Measurements from ENCODE around the gene NTSR2.
A peak's percentile ranks its signal among the peaks of the same experiment; 100 is the strongest.

NTSR2 gene

DNA sequence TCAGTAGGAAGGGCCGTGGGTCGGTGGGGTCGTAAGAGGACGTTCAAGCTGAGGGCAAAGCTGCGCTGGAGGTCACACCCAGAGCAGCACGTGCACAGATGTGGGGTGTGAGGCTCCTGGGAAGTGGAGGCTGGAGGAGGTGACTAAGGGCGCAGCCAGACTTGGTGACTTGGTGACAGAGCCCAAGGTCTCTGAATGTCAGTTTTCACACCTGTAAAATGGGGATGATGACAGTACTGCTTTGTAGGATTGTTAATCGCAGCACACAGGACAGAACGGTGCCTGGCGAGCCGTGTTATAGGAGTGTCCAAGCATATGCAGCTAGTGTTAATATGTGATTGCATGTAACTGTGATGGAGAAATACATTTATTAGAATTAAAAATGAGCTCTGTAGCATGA is 40.8 kb downstream of the NTSR2 start:
- FAIRE-seq = no peak
- DNase-seq (ENCODE audit: low spot score) = no peak

DNA sequence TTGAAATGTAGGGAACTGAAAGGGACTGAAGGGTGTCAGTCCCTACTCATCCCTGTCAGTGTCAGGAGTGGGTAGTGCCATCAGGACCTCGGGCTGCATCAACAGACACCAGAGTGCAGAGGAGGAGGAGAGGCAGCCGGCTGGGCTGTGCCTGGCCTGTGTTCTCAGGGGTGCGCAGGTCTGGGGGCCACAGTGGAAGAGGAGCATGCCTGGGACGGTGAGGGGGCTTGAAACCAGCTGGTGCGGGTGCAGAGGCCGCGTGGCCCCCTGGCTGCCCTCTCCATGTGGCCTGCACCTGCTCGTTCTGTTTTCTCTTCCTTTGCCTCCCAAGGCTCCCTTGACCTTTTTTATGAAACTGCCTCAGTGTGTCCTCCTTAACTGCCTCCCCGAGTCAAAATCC is 41.3 kb downstream of the NTSR2 start:
- DNase-seq (ENCODE audit: low spot score) = no peak
- no peak for FAIRE-seq

DNA sequence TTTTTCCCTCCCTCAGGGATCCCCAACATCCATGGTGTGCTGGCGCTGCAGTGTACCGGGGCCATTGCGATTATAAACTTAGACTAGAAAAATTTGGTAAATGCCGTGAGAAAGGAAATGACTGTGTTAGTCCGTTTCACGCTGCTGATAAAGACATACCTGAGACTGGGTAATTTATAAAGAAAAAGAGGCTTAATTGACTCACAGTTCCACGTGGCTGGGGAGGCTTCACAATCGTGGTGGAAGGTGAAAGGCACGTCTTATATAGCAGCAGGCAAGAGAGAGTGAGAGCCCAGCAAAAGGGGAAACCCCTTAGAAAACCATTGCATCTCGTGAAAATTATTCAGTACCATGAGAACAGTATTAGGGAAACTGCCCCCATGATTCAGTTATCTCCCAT is 44.3 kb downstream of the NTSR2 start:
- FAIRE-seq = no peak

DNA sequence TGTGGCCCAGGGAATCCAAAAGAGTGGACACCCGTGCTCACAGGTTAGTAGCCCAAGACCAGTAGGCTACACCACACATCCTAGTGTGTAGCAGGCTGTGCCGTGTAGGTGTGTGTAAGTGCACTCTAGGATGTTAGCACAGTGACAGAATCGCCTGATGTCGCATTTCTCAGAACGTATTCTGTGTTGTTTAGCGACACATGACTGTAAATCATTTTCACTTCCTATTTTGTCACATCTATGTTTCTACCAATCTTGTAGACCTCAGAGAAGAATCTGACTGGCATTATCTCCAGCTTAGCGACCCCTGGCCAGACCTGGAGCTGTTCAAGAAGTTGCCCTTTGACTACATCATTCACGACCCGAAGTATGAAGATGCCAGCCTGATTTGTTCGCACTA is 45.1 kb downstream of the NTSR2 start:
- DNase-seq (ENCODE audit: low spot score) = no peak
- no peak for FAIRE-seq

More for the DNA sequence above, 44.3 kb downstream of the NTSR2 start:
- DNase-seq (ENCODE audit: low spot score) = no peak

DNA sequence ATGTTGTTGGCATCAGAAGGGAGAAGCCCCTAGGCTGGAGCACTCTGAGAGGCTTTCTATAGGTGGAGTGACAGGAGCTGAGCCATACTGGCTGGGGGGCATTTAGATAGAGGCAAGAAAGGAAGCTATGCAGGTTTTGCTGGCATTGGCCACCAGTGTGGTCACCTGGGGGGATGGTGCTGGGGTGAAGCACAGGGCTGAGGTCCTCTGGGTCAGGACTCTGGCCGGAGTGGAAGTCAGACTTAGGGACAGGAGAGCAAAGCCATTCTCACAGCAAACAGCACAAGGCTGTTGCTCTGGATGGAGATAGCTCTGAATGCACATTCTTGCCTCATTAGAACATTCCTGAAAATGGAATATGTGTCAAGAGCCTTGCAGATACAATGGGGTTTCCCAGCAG is 47.4 kb downstream of the NTSR2 start:
- DNase-seq (ENCODE audit: low spot score) (no peak), FAIRE-seq (no peak)

GRCh38 chr2:11621410-11621809 is 48.6 kb downstream of the NTSR2 start:
- FAIRE-seq (no peak), DNase-seq (ENCODE audit: low spot score) (no peak)

DNA sequence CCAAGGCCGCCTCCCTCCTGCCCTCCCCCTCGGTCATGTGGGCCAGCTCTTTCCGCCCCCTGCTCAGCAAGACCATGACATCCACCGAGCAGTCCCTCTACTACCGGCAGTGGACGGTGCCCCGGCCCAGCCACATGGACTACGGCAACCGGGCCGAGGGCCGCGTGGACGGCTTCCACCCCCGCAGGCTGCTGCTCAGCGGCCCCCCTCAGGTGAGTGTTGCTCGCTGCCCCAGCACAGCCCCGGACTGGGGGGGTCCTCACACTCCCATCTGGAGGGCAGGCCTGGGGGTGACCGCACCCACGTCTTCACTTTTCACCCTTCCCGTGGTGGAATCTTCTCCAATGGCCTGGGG is 51.3 kb downstream of the NTSR2 start:
- DNase-seq (ENCODE audit: low spot score) = no peak
- FAIRE-seq = no peak

GRCh38 chr2:11617984-11618707 is 51.8 kb downstream of the NTSR2 start:
- FAIRE-seq = no peak
- DNase-seq (ENCODE audit: low spot score) = no peak

DNA sequence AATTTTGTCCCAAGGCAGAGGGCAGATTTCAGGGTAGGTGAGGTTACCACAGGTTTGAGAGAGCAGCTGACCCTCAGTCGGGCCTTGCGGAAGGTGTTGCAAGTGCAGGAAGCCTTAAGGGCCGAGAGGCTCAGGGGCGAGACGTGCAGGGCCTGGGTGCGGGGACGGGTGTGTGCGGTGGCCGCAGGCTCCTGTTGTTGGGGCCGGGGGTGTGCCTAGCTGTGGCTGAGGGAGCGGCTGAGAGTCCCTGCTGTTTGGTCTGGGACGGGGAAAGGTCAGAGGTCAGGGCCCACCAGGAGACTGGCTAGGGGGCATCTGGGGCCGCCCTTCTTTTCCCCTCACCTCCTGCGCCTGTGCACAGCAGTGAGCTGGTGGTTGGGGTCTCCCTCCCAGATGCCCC is 52.5 kb downstream of the NTSR2 start:
- FAIRE-seq = no peak
- DNase-seq (ENCODE audit: low spot score) = no peak

GRCh38 chr2:11616851-11617415 is 53.1 kb downstream of the NTSR2 start:
- no peak for FAIRE-seq
- DNase-seq (ENCODE audit: low spot score) = no peak

GRCh38 chr2:11616097-11616687 is 53.8 kb downstream of the NTSR2 start:
- FAIRE-seq = peak; percentile 32
- DNase-seq (ENCODE audit: low spot score) = no peak

DNA sequence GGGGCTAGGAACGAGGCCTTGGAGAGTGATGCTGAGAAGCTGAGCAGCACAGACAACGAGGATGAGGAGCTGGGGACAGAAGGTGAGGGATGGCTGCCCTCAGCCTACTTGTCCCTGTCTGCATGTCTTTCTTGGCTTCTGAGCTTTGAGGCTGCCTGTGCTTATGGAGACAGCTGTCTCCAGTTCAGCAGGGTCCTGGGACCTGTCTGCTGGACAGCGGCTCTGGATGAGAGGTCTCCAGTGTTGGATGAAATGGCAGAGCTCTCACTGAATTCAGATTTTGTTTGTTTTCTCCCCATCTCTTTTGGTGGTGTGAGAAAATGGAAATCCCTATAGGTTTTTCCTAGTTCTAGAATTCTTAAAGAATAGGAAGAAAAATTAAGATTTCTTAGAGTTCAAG is 54.8 kb downstream of the NTSR2 start:
- FAIRE-seq (no peak), DNase-seq (ENCODE audit: low spot score) (no peak)

GRCh38 chr2:11613297-11613696 is 56.7 kb downstream of the NTSR2 start:
- FAIRE-seq (no peak), DNase-seq (ENCODE audit: low spot score) (no peak)

- DNase-seq (ENCODE audit: low spot score) = no peak
- no peak for FAIRE-seq
Measured at GRCh38 chr2:11612553-11613215, 57.3 kb downstream of the NTSR2 start.

GRCh38 chr2:11611251-11611650 is 58.7 kb downstream of the NTSR2 start:
- FAIRE-seq (no peak), DNase-seq (ENCODE audit: low spot score) (no peak)

- no peak for FAIRE-seq
- no peak for DNase-seq (ENCODE audit: low spot score)
Measured at GRCh38 chr2:11610624-11611242, 59.3 kb downstream of the NTSR2 start.

All from urothelium cell line (cell line).